SH-SY5Y (cell line): ENCODE data around the gene PRKACA.

Experiments used
- GATA2 ChIP-seq: IDR thresholded peaks from 2 replicates; pipeline ENCODE4 v1.6.1; 2011; ENCODE audit warnings: mild to moderate bottlenecking, low read depth, low read length
- GATA3 ChIP-seq: IDR thresholded peaks from 2 replicates; pipeline ENCODE4 v1.6.1; 2011; ENCODE audit warnings: low read depth, mild to moderate bottlenecking, low read length, moderate library complexity

Gene PRKACA

GRCh38 chr19:14051980-14052379 is 65.6 kb downstream of the PRKACA start:
- TF ChIP-seq GATA2, result no peak
- no peak for TF ChIP-seq GATA3

GRCh38 chr19:14050512-14050911 is 67.0 kb downstream of the PRKACA start:
- no peak for TF ChIP-seq GATA2
- no peak for TF ChIP-seq GATA3

GRCh38 chr19:14048443-14049153 is 69.0 kb downstream of the PRKACA start:
- no peak for TF ChIP-seq GATA2
- no peak for TF ChIP-seq GATA3
